Naive thymus-derived CD4-positive, alpha-beta T cell (primary cell): ENCODE measurements around the gene USP3. TPM values are rescaled to one million over a fixed set of nuclear protein-coding genes. Genes with fewer than 3 reads are reported as not detected.

ENCODE experiments used
- ATAC-seq: fragments of 150-1000 bp; cut with Tn5 transposase; 2 replicates; pipeline ENCODE4 v1.10.0; 2021; ENCODE audit warnings: mild to moderate bottlenecking, moderate library complexity
- CTCF ChIA-PET: fragments of 350-600 bp; sonication (Branson Sonifier 250); formaldehyde crosslinking; loops from one replicate; lab custom pipeline; 2021; ENCODE audit warnings: antibody characterized with exemption; lab: Charles Lee
- POLR2A ChIA-PET: fragments of 350-600 bp; sonication (Branson Sonifier 250); formaldehyde crosslinking; loops from one replicate; lab custom pipeline; 2021; ENCODE audit warnings: antibody characterized with exemption, inconsistent platforms; lab: Charles Lee
- DNase-seq, 9 donors: peaks; one replicate each; pipeline versions ENCODE4 v3.0.0 to v3.0.0-alpha.2; 2020 to 2022; ENCODE audit warnings: mixed read lengths in 1 of 9
- H3K27ac ChIP-seq: one replicate; pipeline ENCODE4 v1.7.0; 2013; ENCODE audit warnings: mild to moderate bottlenecking, low read depth, low read length, moderate library complexity
- H3K27me3 ChIP-seq, 2 donors: one replicate each; pipeline ENCODE4 v1.7.0; 2013; ENCODE audit warnings: low read length in 2 of 2, mild to moderate bottlenecking in 2 of 2, moderate library complexity in 2 of 2; ENCODE audit not compliant: control insufficient read depth in 2 of 2, insufficient read depth in 2 of 2
- H3K36me3 ChIP-seq, 3 experiments: 1 replicate in 2 of 3; 2 replicates in 1 of 3; pipeline ENCODE4 v1.7.0; 2013; ENCODE audit warnings: low read length in 3 of 3, mild to moderate bottlenecking in 3 of 3, moderate library complexity in 1 of 3; ENCODE audit not compliant: insufficient read depth in 3 of 3, control insufficient read depth in 2 of 3
- H3K4me1 ChIP-seq, 2 donors: one replicate each; pipeline ENCODE4 v1.7.0; 2013; ENCODE audit warnings: low read length in 2 of 2, mild to moderate bottlenecking in 2 of 2, moderate library complexity in 1 of 2; ENCODE audit not compliant: control insufficient read depth in 2 of 2, insufficient read depth in 2 of 2
- H3K4me3 ChIP-seq: 2 replicates; pipeline ENCODE4 v1.7.0; 2013; ENCODE audit warnings: mild to moderate bottlenecking, low read length
- H3K9me3 ChIP-seq, 3 experiments: 1 replicate in 2 of 3; 2 replicates in 1 of 3; pipeline ENCODE4 v1.7.0; 2013; ENCODE audit warnings: low read length in 3 of 3; ENCODE audit not compliant: control insufficient read depth in 2 of 3
- H3K27ac Mint-ChIP-seq, 9 donors: one replicate each; pipeline ENCODE4 v1.8.0; 2020 to 2022; ENCODE audit warnings: mixed read lengths in 9 of 9, mild to moderate bottlenecking in 8 of 9, moderate library complexity in 5 of 9, inconsistent platforms in 2 of 9
- H3K27me3 Mint-ChIP-seq, 5 donors: one replicate each; pipeline ENCODE4 v1.8.0; 2021 to 2022; ENCODE audit warnings: mixed read lengths in 5 of 5, mild to moderate bottlenecking in 1 of 5
- H3K36me3 Mint-ChIP-seq, 5 donors: one replicate each; pipeline ENCODE4 v1.8.0; 2020 to 2022; ENCODE audit warnings: mixed read lengths in 5 of 5, mild to moderate bottlenecking in 3 of 5, inconsistent platforms in 1 of 5
- H3K4me1 Mint-ChIP-seq, 7 donors: one replicate each; pipeline ENCODE4 v1.8.0; 2020 to 2022; ENCODE audit warnings: mixed read lengths in 7 of 7, mild to moderate bottlenecking in 3 of 7, inconsistent platforms in 1 of 7
- H3K4me3 Mint-ChIP-seq, 10 donors: one replicate each; pipeline ENCODE4 v1.8.0; 2020 to 2022; ENCODE audit warnings: mild to moderate bottlenecking in 10 of 10, mixed read lengths in 10 of 10, moderate library complexity in 6 of 10, inconsistent platforms in 2 of 10
- H3K9me3 Mint-ChIP-seq, 11 donors: one replicate each; pipeline ENCODE4 v1.8.0; 2020 to 2022; ENCODE audit warnings: mixed read lengths in 11 of 11, mild to moderate bottlenecking in 4 of 11, inconsistent platforms in 1 of 11, moderate library complexity in 1 of 11
- intact Hi-C, 2 donors: fragments of 100-400 bp; cut with micrococcal nuclease; formaldehyde crosslinking; loops; one replicate each; pipeline ENCODE4 v1.15.1; 2023
- polyA plus RNA-seq, 2 donors: library from polyadenylated mRNA; unstranded; fragments of 300-500 nt; fragmentation: Illumina TruSeq; gene quantifications; one replicate each; pipeline ENCODE4 v1.2.3, GENCODE V29; 2021
- total RNA-seq, 6 experiments: library from RNA in 5 of 6; stranded (reverse) in 5 of 6; gene quantifications; 1 replicate in 5 of 6; 2 replicates in 1 of 6; pipeline ENCODE4 v1.2.3 and lab custom pipeline; 2021 to 2026

The USP3 gene
- total and polyA plus RNA-seq, 7 experiments from 2014 or later: 53.3 to 288 (median 140) TPM

GRCh38 chr15:63491979-63492378 lies 12.4 kb upstream of the USP3 start:
- DNase-seq (no peak), ATAC-seq (no peak)
- Histone ChIP-seq H3K36me3 (no peaks in the 10 kb centered on the region), H3K4me3 (no peak overlapping the region), H3K9me3 (no peaks in the 10 kb centered on the region), H3K4me1 (peaks cover 30 to 47% of the 10 kb centered on the region in 2 donors), H3K27ac (no peak overlapping the region), H3K27me3 (no peaks in the 10 kb centered on the region)
- CTCF ChIA-PET: interaction anchor here (1.3 to 1.5 kb wide), 2 partner anchors 14 to 31 kb away, joined by 4 to 7 read pairs; no protein-coding TSS in a partner anchor
- intact Hi-C loops: no loop called here
- peak overlapping the region in 4 of 9 donors; percentile 66 to 76 (median 70) for H3K27ac Mint-ChIP-seq
- no peak overlapping the region for H3K4me3 Mint-ChIP-seq
- peaks cover 48 to 86% (median 55%) of the 10 kb centered on the region in 7 donors for H3K4me1 Mint-ChIP-seq
- no peaks in the 10 kb centered on the region for H3K9me3 Mint-ChIP-seq
- H3K36me3 Mint-ChIP-seq: peaks cover 0 to 7% (median 0%) of the 10 kb centered on the region in 5 donors
- no peaks in the 10 kb centered on the region for H3K27me3 Mint-ChIP-seq
- POLR2A ChIA-PET: interaction anchor here (12.1 to 13.2 kb wide), 2 partner anchors 12 to 14 kb away, joined by 237 to 281 read pairs; partner anchors contain the start of gene USP3

GRCh38 chr15:63492541-63493077 lies 11.8 kb upstream of the USP3 start:
- peaks cover 0 to 7% (median 0%) of the 10 kb centered on the region in 5 donors for H3K36me3 Mint-ChIP-seq
- no peak overlapping the region for H3K4me3 Mint-ChIP-seq
- no peaks in the 10 kb centered on the region for H3K27me3 ChIP-seq
- no peaks in the 10 kb centered on the region for H3K9me3 Mint-ChIP-seq
- no peak overlapping the region for H3K4me3 ChIP-seq
- H3K9me3 ChIP-seq: no peaks in the 10 kb centered on the region
- no peak for ATAC-seq
- DNase-seq: no peak
- POLR2A ChIA-PET: interaction anchor here (12.1 to 13.2 kb wide), 2 partner anchors 12 to 14 kb away, joined by 237 to 281 read pairs; partner anchors contain the start of gene USP3
- H3K4me1 ChIP-seq: peaks cover 36 to 48% of the 10 kb centered on the region in 2 donors
- H3K36me3 ChIP-seq: no peaks in the 10 kb centered on the region
- no peaks in the 10 kb centered on the region for H3K27me3 Mint-ChIP-seq
- H3K27ac Mint-ChIP-seq: peak overlapping the region in 4 of 9 donors; percentile 66 to 83 (median 78)
- no peak overlapping the region for H3K27ac ChIP-seq
- intact Hi-C loops: no loop called here
- CTCF ChIA-PET: interaction anchor here (1.3 kb wide), 1 partner anchor 13 kb away, joined by 7 read pairs; no protein-coding TSS in a partner anchor
- H3K4me1 Mint-ChIP-seq: peaks cover 43 to 80% (median 50%) of the 10 kb centered on the region in 7 donors

GRCh38 chr15:63493436-63493835 lies 11.0 kb upstream of the USP3 start:
- ATAC-seq: no peak
- no peak for DNase-seq
- H3K4me3 Mint-ChIP-seq: peak overlapping the region in 5 of 10 donors; percentile 9 to 51 (median 17)
- POLR2A ChIA-PET: interaction anchor here (1.1 to 13.2 kb wide), 3 partner anchors 11 to 17 kb away, joined by 5 to 281 read pairs (median 237); partner anchors contain the start of gene USP3
- H3K36me3 Mint-ChIP-seq: peaks cover 0 to 7% (median 0%) of the 10 kb centered on the region in 5 donors
- H3K27me3 Mint-ChIP-seq: no peaks in the 10 kb centered on the region
- peaks cover 38 to 75% (median 46%) of the 10 kb centered on the region in 7 donors for H3K4me1 Mint-ChIP-seq
- Histone ChIP-seq H3K27ac (no peak overlapping the region), H3K27me3 (no peaks in the 10 kb centered on the region), H3K4me3 (no peak overlapping the region), H3K4me1 (peaks cover 44 to 57% of the 10 kb centered on the region in 2 donors), H3K36me3 (no peaks in the 10 kb centered on the region), H3K9me3 (no peaks in the 10 kb centered on the region)
- H3K27ac Mint-ChIP-seq: peak overlapping the region in 8 of 9 donors; percentile 0 to 91 (median 74)
- intact Hi-C loops: no loop called here
- no peaks in the 10 kb centered on the region for H3K9me3 Mint-ChIP-seq
- CTCF ChIA-PET: interaction anchor here (1.1 kb wide), 1 partner anchor 10 kb away, joined by 3 read pairs; no protein-coding TSS in a partner anchor

GRCh38 chr15:63494408-63494807 lies 10.0 kb upstream of the USP3 start:
- Mint-ChIP-seq H3K4me1 (peaks cover 38 to 73% (median 46%) of the 10 kb centered on the region in 7 donors), H3K27ac (peak overlapping the region in 4 of 9 donors; percentile 50 to 74 (median 57)), H3K4me3 (no peak overlapping the region), H3K27me3 (no peaks in the 10 kb centered on the region), H3K9me3 (no peaks in the 10 kb centered on the region), H3K36me3 (peaks cover 0 to 7% (median 0%) of the 10 kb centered on the region in 5 donors)
- CTCF ChIA-PET: interaction anchor here (0.8 to 4.2 kb wide), 4 partner anchors 9 to 28 kb away, joined by 3 to 41 read pairs (median 9); partner anchors contain the start of gene USP3
- Histone ChIP-seq H3K36me3 (no peaks in the 10 kb centered on the region), H3K4me1 (peaks cover 54 to 66% of the 10 kb centered on the region in 2 donors), H3K27ac (peak overlapping the region; percentile 97), H3K9me3 (no peaks in the 10 kb centered on the region), H3K4me3 (no peak overlapping the region), H3K27me3 (no peaks in the 10 kb centered on the region)
- POLR2A ChIA-PET: interaction anchor here (1.1 to 13.2 kb wide), 3 partner anchors 10 to 107 kb away, joined by 3 to 281 read pairs (median 237); partner anchors contain the start of gene USP3
- no peak for DNase-seq
- ATAC-seq: no peak
- intact Hi-C loops: no loop called here

- POLR2A ChIA-PET: interaction anchor here (1.0 to 13.2 kb wide), 9 partner anchors 7 to 115 kb away, joined by 3 to 281 read pairs (median 4); partner anchors contain the start of gene USP3
These were observed 9.1 kb upstream of the USP3 start for GRCh38 chr15:63495343-63495742.

GRCh38 chr15:63495780-63496488 lies 8.5 kb upstream of the USP3 start:
- intact Hi-C loops: loop anchor here (1.0 kb wide), 2 partner anchors 7 to 8 kb away; partner anchors contain the start of gene USP3 (in 1 of the 2)
- DNase-seq (no peak), ATAC-seq (no peak)
- H3K4me3 ChIP-seq: no peak overlapping the region
- POLR2A ChIA-PET: interaction anchor here (1.0 to 13.2 kb wide), 13 partner anchors 8 to 1399 kb away, joined by 3 to 281 read pairs (median 4); partner anchors contain the start of gene USP3
- peaks cover 33 to 78% (median 54%) of the 10 kb centered on the region in 7 donors for H3K4me1 Mint-ChIP-seq
- H3K9me3 ChIP-seq: no peaks in the 10 kb centered on the region
- peaks cover 69 to 81% of the 10 kb centered on the region in 2 donors for H3K4me1 ChIP-seq
- H3K36me3 ChIP-seq: no peaks in the 10 kb centered on the region
- no peaks in the 10 kb centered on the region for H3K27me3 Mint-ChIP-seq
- CTCF ChIA-PET: interaction anchor here (0.9 to 4.6 kb wide), 8 partner anchors 9 to 50 kb away, joined by 3 to 50 read pairs (median 11); partner anchors contain the start of gene USP3
- H3K9me3 Mint-ChIP-seq: no peaks in the 10 kb centered on the region
- peaks cover 0 to 7% (median 0%) of the 10 kb centered on the region in 5 donors for H3K36me3 Mint-ChIP-seq
- H3K27ac Mint-ChIP-seq: peak overlapping the region in 3 of 9 donors; percentile 67 to 97 (median 92)
- peak overlapping the region in 4 of 10 donors; percentile 36 to 82 (median 61) for H3K4me3 Mint-ChIP-seq
- peak overlapping the region; percentile 97 for H3K27ac ChIP-seq
- no peaks in the 10 kb centered on the region for H3K27me3 ChIP-seq

More at GRCh38 chr15:63495343-63495742, 9.1 kb upstream of the USP3 start:
- H3K9me3 ChIP-seq: no peaks in the 10 kb centered on the region
- CTCF ChIA-PET: interaction anchor here (0.9 to 4.6 kb wide), 6 partner anchors 8 to 29 kb away, joined by 3 to 50 read pairs (median 13); partner anchors contain the start of gene USP3
- H3K36me3 Mint-ChIP-seq: peaks cover 0 to 7% (median 0%) of the 10 kb centered on the region in 5 donors
- peaks cover 63 to 76% of the 10 kb centered on the region in 2 donors for H3K4me1 ChIP-seq
- no peak for DNase-seq
- intact Hi-C loops: loop anchor here (1.0 kb wide), 2 partner anchors 8 to 9 kb away; partner anchors contain the start of gene USP3 (in 1 of the 2)
- peak overlapping the region in 3 of 9 donors; percentile 18 to 97 (median 92) for H3K27ac Mint-ChIP-seq
- peak overlapping the region in 6 of 10 donors; percentile 51 to 82 (median 72) for H3K4me3 Mint-ChIP-seq
- no peaks in the 10 kb centered on the region for H3K9me3 Mint-ChIP-seq
- peak overlapping the region; percentile 15 for H3K4me3 ChIP-seq
- H3K27me3 Mint-ChIP-seq: no peaks in the 10 kb centered on the region
- H3K36me3 ChIP-seq: no peaks in the 10 kb centered on the region
- H3K27ac ChIP-seq: peak overlapping the region; percentile 97
- peaks cover 39 to 78% (median 52%) of the 10 kb centered on the region in 7 donors for H3K4me1 Mint-ChIP-seq
- no peak for ATAC-seq
- no peaks in the 10 kb centered on the region for H3K27me3 ChIP-seq
